Fibroblast of gingiva (primary cell): ENCODE results near the gene CALR.
"Not testable (repeated sequence)": the region's sequence is repeated elsewhere in the genome, so short reads cannot be mapped to it uniquely, and the experiment has no call there.

Source experiments
- DNase-seq: peaks from one replicate; pipeline ENCODE4 v3.0.0-alpha.2; 2011; ENCODE audit warnings: low read depth

CALR gene

GRCh38 chr19:12952488-12953137, 14.2 kb downstream of the CALR start:
- DNase-seq, result peak; percentile 73

GRCh38 chr19:12953138-12953798, 14.9 kb downstream of the CALR start:
- no peak for DNase-seq

- DNase-seq, result no peak
Observed at GRCh38 chr19:12953799-12954611, 15.6 kb downstream of the CALR start.

DNA sequence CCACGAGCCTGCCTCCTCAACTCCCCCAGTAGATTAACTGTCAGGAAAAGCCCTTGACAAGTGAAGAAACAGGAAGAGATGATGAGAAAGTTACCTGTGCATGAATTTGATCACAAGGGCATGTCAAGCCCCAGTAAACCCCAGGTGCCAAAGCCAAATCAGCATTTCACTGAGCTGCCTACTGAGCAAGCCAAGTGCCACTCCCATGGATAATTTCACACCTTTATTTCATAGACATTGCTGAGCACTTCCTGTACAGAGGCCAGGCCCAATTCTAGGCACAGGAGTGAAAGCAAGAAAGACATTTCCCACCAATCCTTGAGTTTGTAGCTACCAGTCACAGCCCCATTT, 16.2 kb downstream of the CALR start:
- DNase-seq, result no peak

DNA sequence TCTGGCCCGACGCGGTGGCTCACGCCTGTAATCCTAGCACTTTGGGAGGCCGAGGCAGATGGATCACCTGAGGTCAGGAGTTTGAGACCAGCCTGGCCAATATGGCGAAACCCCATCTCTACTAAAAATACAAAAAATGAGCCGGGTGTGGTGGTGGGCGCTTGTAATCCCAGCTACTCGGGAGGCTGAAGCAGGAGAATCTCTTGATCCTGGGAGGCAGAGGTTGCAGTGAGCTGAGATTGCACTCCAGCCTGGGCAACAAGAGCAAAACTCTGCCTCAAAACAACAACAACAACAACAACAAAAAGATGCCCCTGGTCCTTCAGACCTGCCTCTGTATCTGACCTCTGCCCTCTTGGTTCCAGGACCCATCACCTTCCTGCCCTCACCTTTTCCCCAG, 17.2 kb downstream of the CALR start:
- not testable (repeated sequence) for DNase-seq

DNA sequence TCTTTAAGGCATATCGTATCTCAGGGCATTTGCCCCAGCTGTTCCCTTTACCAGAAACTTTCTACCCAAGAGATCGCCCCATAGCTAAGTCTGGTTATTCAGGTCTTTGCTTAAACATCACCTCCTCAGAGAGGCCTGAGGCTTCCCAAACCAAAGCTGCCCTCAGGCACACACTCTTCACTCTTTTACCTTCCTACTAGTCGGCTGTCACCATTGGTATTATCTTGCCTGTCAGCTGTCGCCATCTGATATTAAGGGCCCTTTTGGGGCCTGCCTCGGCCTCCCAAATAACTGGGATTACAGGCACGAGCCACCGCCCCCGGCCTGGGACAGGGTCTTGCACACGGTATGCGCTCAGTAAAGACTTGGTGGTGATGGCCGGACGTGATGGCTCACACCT, 17.6 kb downstream of the CALR start:
- no peak for DNase-seq

- peak; percentile 71 for DNase-seq
Observed at GRCh38 chr19:12956446-12957388, 18.3 kb downstream of the CALR start, which contains the start of gene GADD45GIP1. Gene GADD45GIP1 (minus strand): TSS chr19:12957223. CDS start chr19:12957212, 11 bp downstream.

DNA sequence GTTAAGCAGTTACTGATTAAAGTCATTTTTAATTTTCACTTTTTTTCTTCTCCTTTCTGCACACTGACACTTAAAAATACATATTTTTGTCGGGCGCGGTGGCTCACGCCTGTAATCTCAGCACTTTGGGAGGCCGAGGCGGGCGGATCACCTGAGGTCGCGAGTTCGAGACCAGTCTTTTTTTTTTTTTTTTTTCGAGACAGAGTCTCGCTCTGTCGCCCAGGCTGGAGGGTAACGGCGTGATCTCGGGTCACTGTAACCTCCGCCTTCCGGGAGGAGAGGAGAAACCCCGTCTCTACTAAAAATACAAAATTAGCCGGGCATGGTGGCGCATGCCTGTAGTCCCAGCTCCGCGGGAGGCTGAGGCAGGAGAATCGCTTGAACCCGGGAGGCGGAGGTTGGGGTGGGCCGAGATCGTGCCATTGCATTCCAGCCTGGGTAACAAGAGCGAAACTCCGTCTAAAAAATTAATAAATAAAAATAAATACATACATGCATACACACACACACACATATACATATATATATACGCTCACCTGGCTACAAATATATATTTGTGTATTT, 19.1 kb downstream of the CALR start:
- not testable (repeated sequence) for DNase-seq

DNA sequence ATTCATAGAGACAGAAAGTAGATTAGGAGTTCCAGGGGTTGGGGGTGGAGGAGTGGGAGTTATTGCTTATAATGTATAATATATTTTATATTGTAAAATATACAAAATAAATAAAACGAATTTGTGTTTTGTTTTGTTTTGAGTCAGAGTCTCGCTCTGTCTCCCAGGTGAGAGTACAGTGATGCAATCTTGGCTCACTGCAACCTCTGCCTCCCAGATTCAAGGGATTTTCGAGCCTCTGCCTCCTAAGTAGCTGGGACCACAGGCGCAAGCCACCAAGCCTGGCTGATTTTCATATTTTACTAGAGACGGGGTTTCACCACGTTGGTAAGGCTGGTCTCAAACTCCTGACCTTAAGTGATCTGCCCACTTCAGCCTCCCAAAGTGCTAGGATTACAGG, 21.1 kb downstream of the CALR start:
- DNase-seq, result no peak

GRCh38 chr19:12965017-12965811, 26.8 kb downstream of the CALR start:
- peak; percentile 48 for DNase-seq

GRCh38 chr19:12965812-12966135, 27.4 kb downstream of the CALR start:
- no peak for DNase-seq

- DNase-seq, result no peak
Observed at GRCh38 chr19:12967907-12968306, 29.5 kb downstream of the CALR start.

DNA sequence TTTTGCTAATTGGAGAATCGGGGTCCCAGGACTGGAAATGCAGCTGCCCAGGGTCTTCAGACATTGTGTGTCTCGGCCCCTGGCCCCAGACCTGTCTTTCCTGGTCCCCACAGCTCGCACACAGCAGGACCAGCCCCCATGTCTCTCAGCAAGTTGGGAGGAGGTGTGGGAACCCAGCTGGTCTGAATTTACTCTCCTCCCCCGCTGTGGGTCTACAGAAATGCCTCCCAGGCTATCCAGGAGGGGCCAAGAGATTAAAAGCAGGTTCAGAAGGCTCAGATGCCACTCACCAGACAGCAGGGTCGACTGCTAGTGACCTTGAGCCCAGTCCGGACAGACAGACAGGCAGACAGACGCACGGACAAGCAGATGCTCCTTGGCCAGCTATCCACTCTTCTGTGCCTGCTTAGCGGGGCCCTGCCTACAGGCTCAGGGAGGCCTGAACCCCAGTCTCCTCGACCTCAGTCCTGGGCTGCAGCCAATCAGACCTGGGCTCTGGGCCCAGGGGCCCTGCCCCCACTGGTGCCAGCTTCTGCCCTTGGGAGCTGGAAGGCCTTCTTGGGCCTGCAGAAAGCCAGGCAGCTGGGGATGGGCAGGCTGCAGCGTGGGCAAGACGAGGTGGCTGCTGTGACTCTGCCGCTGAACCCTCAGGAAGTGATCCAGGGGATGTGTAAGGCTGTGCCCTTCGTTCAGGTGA, 31.0 kb downstream of the CALR start, which contains the start of gene DAND5:
TSS of gene DAND5 (plus strand) at position 285 of the 697 bp plus-strand sequence. CDS start at position 370, 85 bp downstream.
- DNase-seq, result peak; percentile 44

GRCh38 chr19:12970070-12970820, 31.8 kb downstream of the CALR start:
- DNase-seq, result no peak

GRCh38 chr19:12973236-12973635, 34.8 kb downstream of the CALR start:
- DNase-seq, result no peak

GRCh38 chr19:12974301-12975220, 36.2 kb downstream of the CALR start:
- no peak for DNase-seq

- no peak for DNase-seq
Observed at GRCh38 chr19:12975221-12975741, 36.9 kb downstream of the CALR start.

DNA sequence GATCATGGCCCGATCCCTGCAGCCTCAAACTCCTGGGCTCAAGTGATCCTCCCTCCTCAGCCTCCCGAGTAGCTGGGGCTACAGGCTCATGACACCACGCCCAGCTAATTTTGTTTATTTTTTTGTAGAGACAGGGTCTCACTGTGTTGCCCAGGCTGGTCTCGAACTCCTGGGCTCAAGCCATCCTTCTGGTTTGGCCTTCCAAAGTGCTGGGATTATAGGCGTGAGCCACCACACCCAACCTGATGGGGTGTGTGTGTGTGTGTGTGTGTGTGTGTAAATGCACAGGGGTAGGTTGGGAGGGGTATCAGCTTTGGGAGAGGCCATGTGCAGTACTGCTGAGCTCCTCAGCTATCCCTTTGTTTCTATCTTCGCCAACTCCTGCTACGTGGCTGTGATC, 37.7 kb downstream of the CALR start:
- DNase-seq, result not testable (repeated sequence)
